ENCODE results near the gene RPL5.
"Not testable (repeated sequence)": the region's sequence is repeated elsewhere in the genome, so short reads cannot be mapped to it uniquely, and the experiment has no call there.

Gene RPL5

DNA sequence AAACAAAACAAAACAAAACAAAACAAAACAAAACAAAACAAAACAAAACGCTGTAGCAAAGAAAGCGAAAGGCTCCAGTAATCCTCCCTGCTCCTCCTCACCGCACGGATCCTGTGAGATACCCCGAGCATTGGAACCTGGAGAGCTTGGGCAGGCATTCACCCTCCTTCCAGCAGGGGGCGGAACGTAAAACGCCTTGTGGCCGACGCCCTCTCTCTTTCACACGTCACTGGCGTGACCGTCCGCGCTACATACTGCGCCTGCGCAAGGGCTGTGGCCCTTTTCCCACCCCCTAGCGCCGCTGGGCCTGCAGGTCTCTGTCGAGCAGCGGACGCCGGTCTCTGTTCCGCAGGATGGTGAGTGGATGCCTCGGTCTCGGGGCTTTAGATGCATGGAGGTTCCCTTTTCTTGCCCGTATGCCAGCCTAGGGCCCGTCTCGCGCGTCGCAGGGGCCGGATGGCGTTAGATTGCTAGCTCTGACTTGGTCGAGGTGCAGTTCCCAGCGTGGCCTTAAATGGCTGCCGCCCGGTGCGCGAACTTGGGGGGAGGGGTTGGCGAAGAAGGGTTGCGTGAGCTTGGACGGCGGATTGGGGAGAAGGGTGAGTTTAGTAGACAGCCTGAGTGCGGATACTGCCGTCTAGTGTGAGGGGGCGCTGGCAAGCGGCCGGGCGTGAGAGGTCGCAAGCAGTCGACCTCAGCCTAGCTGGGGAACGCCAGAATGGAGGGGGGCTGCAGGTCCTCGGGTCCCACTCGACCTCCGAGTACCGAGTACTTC is at the start of gene RPL5:
TSS of gene RPL5 (plus strand) at position 279 of the 775 bp plus-strand sequence. CDS start at position 354, 75 bp downstream.
- DNase-seq: peak; percentile 98

- DNase-seq: not testable (repeated sequence)
These were observed 48.3 kb upstream of the RPL5 start for GRCh38 chr1:92783550-92783949.

DNA sequence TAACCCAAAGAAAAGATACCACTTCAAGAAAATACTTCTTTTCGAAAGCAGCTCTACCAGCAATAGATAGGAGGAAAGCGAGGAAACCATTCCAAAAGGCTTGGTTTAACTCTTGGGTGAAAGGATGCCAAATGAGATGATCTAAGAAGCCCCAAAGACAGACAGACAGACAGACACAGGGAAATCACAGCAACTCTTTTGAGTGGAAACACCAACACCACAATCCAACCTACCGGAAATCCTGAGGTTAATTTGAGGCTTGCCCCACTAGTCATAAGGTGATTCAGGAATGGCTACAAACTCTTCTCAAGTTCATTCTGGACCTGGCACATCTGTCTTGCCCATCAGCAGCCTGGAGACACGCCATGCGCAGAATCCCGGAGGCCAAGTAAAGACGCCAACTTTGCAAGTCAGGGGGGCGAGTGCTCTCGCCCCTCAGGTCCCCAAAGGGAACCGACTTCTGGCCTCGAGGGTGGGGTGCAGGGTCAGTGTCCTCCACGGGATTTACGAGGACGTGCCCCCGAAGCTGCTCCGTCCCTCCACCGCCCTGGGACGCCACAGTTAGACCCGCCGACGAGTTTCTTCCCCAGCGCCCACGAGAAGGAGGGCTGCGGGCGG is 47.7 kb upstream of the RPL5 start:
- no peak for DNase-seq

- DNase-seq: peak; percentile 99
These were observed 47.0 kb upstream of the RPL5 start, which contains the start of gene EVI5 for GRCh38 chr1:92784639-92785500. EVI5 (minus strand) TSS chr1:92785108; CDS start chr1:92736546, 48,562 bp downstream.

GRCh38 chr1:92786111-92786901 is 45.5 kb upstream of the RPL5 start:
- no peak for DNase-seq

- no peak for DNase-seq
These were observed 41.8 kb upstream of the RPL5 start for GRCh38 chr1:92790081-92790480.

DNA sequence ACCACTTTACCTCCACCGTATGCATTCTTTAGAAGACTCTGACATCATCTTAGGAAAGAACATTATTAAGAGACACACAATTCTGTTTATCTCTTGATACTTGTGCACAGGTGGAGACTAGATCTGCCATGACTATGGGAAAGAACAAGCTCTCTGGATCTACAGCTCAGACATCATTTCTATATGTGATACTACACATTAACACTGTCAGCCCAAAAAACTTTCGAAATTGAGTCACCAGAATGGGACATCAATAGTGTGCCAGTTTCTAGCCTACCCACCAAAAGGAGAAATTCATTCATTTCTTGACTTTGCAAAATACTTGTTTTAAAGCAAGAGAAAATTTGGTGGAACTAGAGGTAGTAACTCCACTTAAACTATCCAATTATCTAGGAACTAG is 41.0 kb upstream of the RPL5 start:
- no peak for DNase-seq

DNA sequence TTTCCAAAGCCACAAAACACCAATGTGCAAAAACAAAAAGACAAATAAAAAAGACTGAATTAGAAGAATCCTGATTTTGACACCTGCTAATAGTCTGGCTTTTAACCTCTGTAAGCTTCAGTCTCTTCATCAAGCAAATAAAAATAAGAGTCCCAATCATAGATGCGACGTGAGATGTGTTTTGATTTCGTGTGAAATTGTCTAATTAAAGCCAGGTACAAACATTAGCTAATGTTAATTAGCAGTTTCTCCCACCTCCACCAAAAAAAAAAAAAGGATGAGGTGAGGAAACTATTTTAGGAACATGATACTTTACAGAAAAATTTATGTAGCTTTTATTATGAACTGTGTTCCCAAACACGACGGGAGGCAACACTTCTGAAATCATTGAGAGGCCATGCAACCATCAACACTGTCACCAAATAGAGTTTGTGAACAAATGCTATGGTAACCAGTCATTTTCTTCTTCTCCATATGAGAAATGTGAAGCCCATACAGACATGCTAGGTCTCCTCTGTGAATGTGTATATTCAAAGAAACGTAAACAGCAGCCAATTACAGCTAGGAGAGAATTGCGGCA is 40.3 kb upstream of the RPL5 start:
- DNase-seq: peak; percentile 72

DNA sequence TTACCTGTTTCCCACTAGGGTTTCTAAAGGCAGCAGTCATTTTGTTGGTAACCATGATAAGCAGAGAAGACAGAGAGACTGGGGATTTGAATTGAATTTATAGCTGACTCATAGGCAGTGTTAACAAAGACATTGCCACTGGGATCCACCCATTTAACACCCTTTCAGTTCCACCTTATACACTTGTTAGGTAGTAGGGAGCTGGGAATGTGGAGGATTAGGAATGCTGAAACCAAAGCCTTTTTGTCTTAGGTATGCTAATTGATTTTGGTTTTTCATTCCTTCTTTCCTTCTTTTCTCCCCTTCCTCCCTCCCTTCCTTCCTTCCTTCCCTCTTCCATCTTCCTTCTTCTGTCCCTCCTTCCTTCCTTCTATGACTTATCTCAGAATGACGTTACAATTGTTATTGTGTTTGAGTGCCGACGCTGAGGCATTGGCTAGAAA is 39.5 kb upstream of the RPL5 start:
- DNase-seq: peak; percentile 72

DNA sequence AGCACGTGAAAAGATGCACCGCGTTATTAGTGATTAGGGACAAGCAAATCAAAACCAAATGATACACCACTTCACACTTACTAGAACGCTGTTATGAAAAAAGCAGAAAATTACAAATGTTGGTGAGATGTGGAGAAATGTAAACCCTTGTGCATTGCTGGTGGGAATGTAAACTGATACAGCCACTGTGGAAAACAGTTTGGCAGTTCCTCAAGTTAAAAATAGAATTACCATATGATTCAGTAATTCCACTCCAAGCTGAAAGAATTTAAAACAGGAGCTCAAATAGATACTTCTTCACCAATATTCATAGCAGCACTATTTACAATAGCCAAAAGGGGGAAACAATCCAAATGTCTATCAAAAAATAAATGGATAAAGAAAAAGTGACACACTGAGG is 36.7 kb upstream of the RPL5 start:
- DNase-seq: no peak

- DNase-seq: no peak
These were observed 34.5 kb upstream of the RPL5 start for GRCh38 chr1:92797297-92797696.

DNA sequence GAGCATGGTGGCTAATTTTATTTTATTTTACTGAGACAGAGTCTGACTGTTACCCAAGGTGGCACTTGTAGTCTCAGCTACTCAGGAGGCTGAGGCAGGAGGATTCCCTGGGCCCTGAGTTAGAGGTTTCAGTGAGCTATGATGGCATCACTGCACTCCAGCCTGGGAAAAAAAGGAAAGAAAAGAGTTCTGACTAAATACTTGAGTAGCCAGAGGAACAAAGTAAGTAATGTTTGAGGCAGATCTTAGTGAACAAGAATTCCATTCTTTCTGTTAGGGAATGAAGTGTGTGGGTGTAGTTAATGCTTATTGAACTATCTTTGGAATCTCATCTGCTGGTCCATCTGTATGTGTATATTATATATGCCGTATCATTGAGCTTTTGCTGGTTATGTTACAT is 33.9 kb upstream of the RPL5 start:
- no peak for DNase-seq

GRCh38 chr1:92803140-92803887 is 28.5 kb upstream of the RPL5 start:
- no peak for DNase-seq

- DNase-seq: no peak
These were observed 27.1 kb upstream of the RPL5 start for GRCh38 chr1:92804721-92805201.

- no peak for DNase-seq
These were observed 26.6 kb upstream of the RPL5 start for GRCh38 chr1:92805216-92805615.

DNA sequence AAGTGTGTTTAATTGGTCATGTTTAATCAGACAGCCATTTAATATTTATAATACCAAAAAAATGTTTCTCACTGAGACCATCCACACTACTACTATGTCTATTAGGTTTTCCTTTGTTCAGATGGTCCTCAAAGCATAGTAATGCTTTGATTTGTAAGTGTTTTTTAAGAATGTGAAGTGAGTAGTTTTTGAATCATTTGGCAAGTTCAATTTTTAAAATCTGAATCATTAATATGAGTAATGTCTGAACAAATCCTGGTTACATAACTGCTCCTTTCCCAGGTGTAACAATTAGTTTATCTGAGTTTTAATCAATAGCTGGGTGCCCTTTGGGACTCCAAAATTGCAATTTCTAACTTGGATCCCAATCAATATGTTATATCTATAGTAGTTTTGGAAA is 23.5 kb upstream of the RPL5 start:
- DNase-seq: no peak

GRCh38 chr1:92816732-92817131 is 15.1 kb upstream of the RPL5 start:
- no peak for DNase-seq

- DNase-seq: no peak
These were observed 14.6 kb upstream of the RPL5 start for GRCh38 chr1:92817137-92817697.

- no peak for DNase-seq
These were observed 13.7 kb upstream of the RPL5 start for GRCh38 chr1:92817986-92818764.

GRCh38 chr1:92820024-92820423 is 11.8 kb upstream of the RPL5 start:
- no peak for DNase-seq
